HepG2 (cell line): Measurements from ENCODE around the gene ZNF800. TPM values are rescaled to one million over a fixed set of nuclear protein-coding genes. Genes with fewer than 3 reads are reported as not detected.

Source experiments
- BHLHE40 ChIP-seq: IDR thresholded peaks from 2 replicates; pipeline ENCODE4 v1.6.1; 2011; ENCODE audit warnings: low read length, improper control_type of control experiment
- CAMTA2 ChIP-seq: sonication (generic); formaldehyde crosslinking; IDR thresholded peaks from 2 replicates; pipeline ENCODE4 v1.4.0; 2020; ENCODE audit warnings: mild to moderate bottlenecking, missing genetic modification reagents, borderline replicate concordance
- FOXO1 ChIP-seq: sonication (generic); formaldehyde crosslinking; IDR thresholded peaks from 2 replicates; pipeline ENCODE4 v1.4.0; 2020; ENCODE audit warnings: missing genetic modification reagents
- KIAA2018 ChIP-seq: sonication (generic); formaldehyde crosslinking; IDR thresholded peaks from 2 replicates; pipeline ENCODE4 v1.5.0; 2020; ENCODE audit warnings: mild to moderate bottlenecking, missing genetic modification reagents, borderline replicate concordance
- MEIS2 ChIP-seq: sonication (generic); formaldehyde crosslinking; IDR thresholded peaks from 2 replicates; pipeline ENCODE4 v1.9.0; 2021; ENCODE audit warnings: mild to moderate bottlenecking, missing genetic modification reagents
- MLX ChIP-seq: IDR thresholded peaks from 2 replicates; pipeline ENCODE4 v1.6.1; 2016
- ONECUT2 ChIP-seq: sonication (generic); formaldehyde crosslinking; IDR thresholded peaks from 2 replicates; pipeline ENCODE4 v1.4.0; 2020; ENCODE audit warnings: missing genetic modification reagents
- POLR2AphosphoS2 ChIP-seq: IDR thresholded peaks from 2 replicates; pipeline ENCODE4 v1.6.1; 2011; ENCODE audit warnings: low read depth, low read length, improper control_type of control experiment
- SYNCRIP ChIP-seq: fragments of 200-400 bp; formaldehyde crosslinking; IDR thresholded peaks from 2 replicates; pipeline ENCODE4 v1.6.1; 2018; ENCODE audit warnings: mild to moderate bottlenecking, low read depth, low read length; ENCODE audit not compliant: insufficient read depth
- ZBTB25 ChIP-seq: IDR thresholded peaks from 2 replicates; pipeline ENCODE4 v1.6.1; 2018; ENCODE audit warnings: missing genetic modification reagents
- ZFP36 ChIP-seq: fragments of 150-350 bp; IDR thresholded peaks from 2 replicates; pipeline ENCODE4 v1.6.1; 2018; ENCODE audit warnings: borderline replicate concordance, low read length, low read depth; ENCODE audit not compliant: partially characterized antibody
- ZNF101 ChIP-seq: sonication (generic); formaldehyde crosslinking; IDR thresholded peaks from 2 replicates; pipeline ENCODE4 v1.4.0; 2020; ENCODE audit warnings: mild to moderate bottlenecking, low read depth, missing genetic modification reagents, borderline replicate concordance
- ZNF124 ChIP-seq: sonication (generic); formaldehyde crosslinking; IDR thresholded peaks from 2 replicates; pipeline ENCODE4 v1.4.0; 2020; ENCODE audit warnings: missing genetic modification reagents
- ZNF224 ChIP-seq: sonication (generic); formaldehyde crosslinking; IDR thresholded peaks from 2 replicates; pipeline ENCODE4 v1.5.0; 2020; ENCODE audit warnings: mild to moderate bottlenecking, missing genetic modification reagents
- ZNF431 ChIP-seq: sonication (generic); formaldehyde crosslinking; IDR thresholded peaks from 2 replicates; pipeline ENCODE4 v1.9.0; 2022; ENCODE audit warnings: missing genetic modification reagents, low read depth, mild to moderate bottlenecking, borderline replicate concordance
- ZNF44 ChIP-seq: sonication (generic); formaldehyde crosslinking; IDR thresholded peaks from 2 replicates; pipeline ENCODE4 v1.5.1; 2020; ENCODE audit warnings: mild to moderate bottlenecking, missing genetic modification reagents
- ZNF451 ChIP-seq: sonication (generic); formaldehyde crosslinking; IDR thresholded peaks from 2 replicates; pipeline ENCODE4 v1.5.0; 2020; ENCODE audit warnings: mild to moderate bottlenecking, missing genetic modification reagents
- ZNF558 ChIP-seq: sonication (generic); formaldehyde crosslinking; IDR thresholded peaks from 2 replicates; pipeline ENCODE4 v1.9.0; 2022; ENCODE audit warnings: mild to moderate bottlenecking, missing genetic modification reagents, borderline replicate concordance
- ZNF577 ChIP-seq: sonication (generic); formaldehyde crosslinking; IDR thresholded peaks from 2 replicates; pipeline ENCODE4 v1.4.0; 2020; ENCODE audit warnings: mild to moderate bottlenecking, low read depth, missing genetic modification reagents, borderline replicate concordance
- ZNF674 ChIP-seq: sonication (generic); formaldehyde crosslinking; IDR thresholded peaks from 2 replicates; pipeline ENCODE4 v1.5.0; 2020; ENCODE audit warnings: low read depth, mild to moderate bottlenecking, missing genetic modification reagents
- ZNF746 ChIP-seq: sonication (generic); formaldehyde crosslinking; IDR thresholded peaks from 2 replicates; pipeline ENCODE4 v1.8.0; 2022; ENCODE audit warnings: mild to moderate bottlenecking, missing genetic modification reagents
- polyA plus RNA-seq, 8 experiments: library from polyadenylated mRNA; depleted of rRNA in 3 of 8; stranded (reverse) in 7 of 8; unstranded in 1 of 8; fragments of >200 nt; fragmentation: Illumina TruSeq in 4 of 8; extraction: Trizol in 4 of 8; gene quantifications; 2 replicates each; pipeline versions ENCODE4 v1.2.1 to v1.2.3, GENCODE V29; 2011 to 2016; ENCODE audit warnings: low read depth in 4 of 8, missing spikeins in 1 of 8, mixed read lengths in 1 of 8; ENCODE audit not compliant: insufficient read depth in 1 of 8
- total RNA-seq, 5 experiments: library from RNA; depleted of rRNA; stranded (reverse); fragments of >200 nt; fragmentation: Illumina TruSeq; extraction: Trizol; gene quantifications; 2 replicates each; pipeline ENCODE4 v1.2.3, GENCODE V29; 2016; ENCODE audit warnings: low read depth in 1 of 5

Gene ZNF800
- total and polyA plus RNA-seq, 2 of the 13 experiments (the other 11 are each of a cell fraction or from before 2014, with no cell fraction given), result 7.1 to 12.7 TPM

DNA sequence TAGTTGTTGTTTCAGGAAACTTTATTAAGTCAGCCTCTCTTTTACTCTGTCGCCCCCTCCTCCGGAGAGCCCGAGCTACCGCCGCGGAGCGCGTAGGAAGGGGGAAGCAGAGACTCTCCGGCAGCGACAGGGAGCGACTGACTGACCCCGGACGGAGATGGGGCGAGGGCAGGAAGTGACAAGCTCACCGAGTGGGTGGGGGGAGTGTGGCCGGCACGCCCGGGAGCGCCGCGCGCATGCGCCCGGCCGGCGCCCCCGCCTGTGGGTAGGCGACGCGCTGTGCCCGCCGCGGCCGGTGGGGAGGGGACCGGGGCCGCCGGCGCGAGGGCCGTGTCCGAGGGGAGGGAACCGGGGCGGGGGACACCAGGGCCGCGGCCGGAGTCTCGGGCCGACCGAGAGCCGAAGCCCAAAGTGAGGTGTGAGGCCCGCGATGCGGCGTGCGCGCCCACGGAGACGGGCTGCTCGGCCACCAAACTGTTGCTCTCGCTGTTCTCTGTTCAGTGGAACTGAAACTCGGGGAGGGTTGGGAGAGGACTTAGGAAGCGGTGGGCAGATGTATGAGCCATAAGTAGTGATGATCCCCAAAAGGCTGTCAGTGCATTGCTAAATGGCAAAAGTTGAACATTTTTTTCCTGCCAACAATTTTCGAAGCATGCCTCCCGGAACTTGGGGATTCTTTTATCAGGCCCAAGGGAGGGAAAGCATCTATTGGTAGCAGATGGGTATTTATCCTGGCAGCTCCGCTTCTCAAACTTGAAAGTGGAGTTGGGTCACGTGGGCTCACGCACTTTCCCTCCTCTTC is at the start of gene ZNF800 (continued):
- TF ChIP-seq ZBTB25 (CRISPR knock-in tag), result peak; percentile 77
- no peak for TF ChIP-seq ZNF674
- TF ChIP-seq ZNF101 (CRISPR knock-in tag), result no peak
- TF ChIP-seq POLR2AphosphoS2, result no peak
- peak; percentile 10; the same call in 1 of the 2 replicates for TF ChIP-seq BHLHE40
- TF ChIP-seq MEIS2 (CRISPR knock-in tag), result no peak
- TF ChIP-seq ZNF224 (CRISPR knock-in tag), result no peak
- TF ChIP-seq ZNF558 (CRISPR knock-in tag), result 0 out of 2 replicates have a peak, but pooled peaks have one; percentile 8
- TF ChIP-seq MLX (CRISPR knock-in tag), result no peak
- no peak; the same call in 1 of the 2 replicates for TF ChIP-seq ZNF124 (CRISPR knock-in tag)
- TF ChIP-seq KIAA2018 (CRISPR knock-in tag), result no peak
- TF ChIP-seq ZNF451 (CRISPR knock-in tag), result no peak
- TF ChIP-seq ZNF746 (CRISPR knock-in tag), result no peak
- TF ChIP-seq FOXO1 (CRISPR knock-in tag), result no peak
- TF ChIP-seq SYNCRIP, result no peak
- no peak; the same call in 1 of the 2 replicates for TF ChIP-seq ZNF431
- TF ChIP-seq ZNF577 (CRISPR knock-in tag), result no peak
- TF ChIP-seq ZNF44, result no peak
- TF ChIP-seq CAMTA2 (CRISPR knock-in tag), result no peak
- TF ChIP-seq ZFP36, result no peak
- no peak for TF ChIP-seq ONECUT2 (CRISPR knock-in tag)
